HG02870 (cell line): ENCODE measurements around the gene ALPK3.

ENCODE experiments used
- ATAC-seq: cut with Tn5 transposase; IDR thresholded peaks from one replicate; pipeline ENCODE4 v1.9.1; 2021; ENCODE audit warnings: mild to moderate bottlenecking, moderate library complexity; ENCODE audit not compliant: unreplicated experiment

Gene ALPK3, protein sequence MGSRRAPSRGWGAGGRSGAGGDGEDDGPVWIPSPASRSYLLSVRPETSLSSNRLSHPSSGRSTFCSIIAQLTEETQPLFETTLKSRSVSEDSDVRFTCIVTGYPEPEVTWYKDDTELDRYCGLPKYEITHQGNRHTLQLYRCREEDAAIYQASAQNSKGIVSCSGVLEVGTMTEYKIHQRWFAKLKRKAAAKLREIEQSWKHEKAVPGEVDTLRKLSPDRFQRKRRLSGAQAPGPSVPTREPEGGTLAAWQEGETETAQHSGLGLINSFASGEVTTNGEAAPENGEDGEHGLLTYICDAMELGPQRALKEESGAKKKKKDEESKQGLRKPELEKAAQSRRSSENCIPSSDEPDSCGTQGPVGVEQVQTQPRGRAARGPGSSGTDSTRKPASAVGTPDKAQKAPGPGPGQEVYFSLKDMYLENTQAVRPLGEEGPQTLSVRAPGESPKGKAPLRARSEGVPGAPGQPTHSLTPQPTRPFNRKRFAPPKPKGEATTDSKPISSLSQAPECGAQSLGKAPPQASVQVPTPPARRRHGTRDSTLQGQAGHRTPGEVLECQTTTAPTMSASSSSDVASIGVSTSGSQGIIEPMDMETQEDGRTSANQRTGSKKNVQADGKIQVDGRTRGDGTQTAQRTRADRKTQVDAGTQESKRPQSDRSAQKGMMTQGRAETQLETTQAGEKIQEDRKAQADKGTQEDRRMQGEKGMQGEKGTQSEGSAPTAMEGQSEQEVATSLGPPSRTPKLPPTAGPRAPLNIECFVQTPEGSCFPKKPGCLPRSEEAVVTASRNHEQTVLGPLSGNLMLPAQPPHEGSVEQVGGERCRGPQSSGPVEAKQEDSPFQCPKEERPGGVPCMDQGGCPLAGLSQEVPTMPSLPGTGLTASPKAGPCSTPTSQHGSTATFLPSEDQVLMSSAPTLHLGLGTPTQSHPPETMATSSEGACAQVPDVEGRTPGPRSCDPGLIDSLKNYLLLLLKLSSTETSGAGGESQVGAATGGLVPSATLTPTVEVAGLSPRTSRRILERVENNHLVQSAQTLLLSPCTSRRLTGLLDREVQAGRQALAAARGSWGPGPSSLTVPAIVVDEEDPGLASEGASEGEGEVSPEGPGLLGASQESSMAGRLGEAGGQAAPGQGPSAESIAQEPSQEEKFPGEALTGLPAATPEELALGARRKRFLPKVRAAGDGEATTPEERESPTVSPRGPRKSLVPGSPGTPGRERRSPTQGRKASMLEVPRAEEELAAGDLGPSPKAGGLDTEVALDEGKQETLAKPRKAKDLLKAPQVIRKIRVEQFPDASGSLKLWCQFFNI (N-terminal part only)

DNA sequence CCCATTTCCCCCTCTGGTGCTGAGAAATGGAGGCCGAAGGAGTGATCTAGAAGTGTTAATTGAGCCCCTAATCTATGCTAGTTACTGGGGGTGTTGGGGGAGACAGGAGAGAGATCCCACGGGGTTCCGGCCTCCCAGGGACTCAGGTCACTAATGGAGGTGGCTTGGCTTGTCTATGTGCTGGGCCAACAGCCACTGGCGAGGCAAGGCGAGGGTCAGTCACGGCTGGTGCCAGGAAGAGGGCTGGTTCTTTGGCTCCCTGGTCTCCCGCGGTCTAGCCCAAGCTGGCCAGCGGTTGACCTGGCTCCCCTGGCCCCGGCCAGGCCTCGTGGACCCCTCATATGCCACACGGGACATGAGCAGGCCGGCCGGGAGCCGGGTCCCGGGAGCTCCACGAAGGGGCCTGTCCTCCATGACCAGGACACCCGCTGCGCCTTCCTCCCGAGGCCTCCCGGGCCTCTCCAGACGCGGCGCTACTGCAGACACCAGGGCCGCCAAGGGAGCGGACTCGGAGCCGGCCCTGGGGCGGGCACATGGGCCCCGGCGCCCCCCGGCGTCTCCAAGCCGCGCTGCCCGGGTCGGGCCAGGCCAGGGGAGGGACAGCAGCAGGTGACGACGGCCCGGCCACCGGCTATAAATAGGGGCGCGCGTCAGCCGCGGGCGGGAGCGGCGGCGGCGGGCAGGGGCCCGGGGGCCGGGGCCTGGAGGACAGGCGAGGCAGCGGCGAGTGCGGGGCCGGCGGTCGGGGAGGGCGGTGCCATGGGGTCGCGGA lies at the start of gene ALPK3:
TSS of gene ALPK3 (plus strand) at position 663 of the 772 bp plus-strand sequence. CDS start at position 760, 97 bp downstream.
- no peak for ATAC-seq

GRCh38 chr15:84772031-84772430 lies 45.1 kb upstream of the ALPK3 start:
- no peak for ATAC-seq

- ATAC-seq = no peak
Observed at GRCh38 chr15:84772467-84772866, 44.7 kb upstream of the ALPK3 start.

GRCh38 chr15:84773716-84774115 lies 43.4 kb upstream of the ALPK3 start:
- ATAC-seq = peak; percentile 53

GRCh38 chr15:84775867-84776449 lies 41.2 kb upstream of the ALPK3 start:
- no peak for ATAC-seq

GRCh38 chr15:84778194-84778593 lies 39.0 kb upstream of the ALPK3 start:
- no peak for ATAC-seq

GRCh38 chr15:84780492-84780891 lies 36.7 kb upstream of the ALPK3 start:
- ATAC-seq = no peak

DNA sequence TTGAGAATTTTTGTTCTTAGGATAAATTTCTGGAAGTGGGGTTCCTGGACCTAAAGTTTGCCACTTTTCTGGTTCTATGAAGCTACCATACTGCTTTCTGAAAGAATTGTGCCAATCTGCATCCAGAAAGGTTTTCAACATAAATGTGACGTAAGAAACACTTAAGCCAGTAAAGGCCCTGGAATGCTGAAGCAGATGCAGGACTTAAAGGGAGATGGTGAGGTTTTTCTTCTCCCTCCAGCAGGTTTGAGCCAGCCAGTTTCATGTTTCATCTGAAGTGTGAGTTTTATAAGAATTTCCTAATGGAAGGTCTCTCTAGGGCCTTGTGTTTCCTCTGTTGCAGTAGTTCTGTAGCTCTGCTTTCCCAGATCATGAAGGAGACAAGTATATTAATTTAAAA lies 35.7 kb upstream of the ALPK3 start:
- ATAC-seq = no peak

DNA sequence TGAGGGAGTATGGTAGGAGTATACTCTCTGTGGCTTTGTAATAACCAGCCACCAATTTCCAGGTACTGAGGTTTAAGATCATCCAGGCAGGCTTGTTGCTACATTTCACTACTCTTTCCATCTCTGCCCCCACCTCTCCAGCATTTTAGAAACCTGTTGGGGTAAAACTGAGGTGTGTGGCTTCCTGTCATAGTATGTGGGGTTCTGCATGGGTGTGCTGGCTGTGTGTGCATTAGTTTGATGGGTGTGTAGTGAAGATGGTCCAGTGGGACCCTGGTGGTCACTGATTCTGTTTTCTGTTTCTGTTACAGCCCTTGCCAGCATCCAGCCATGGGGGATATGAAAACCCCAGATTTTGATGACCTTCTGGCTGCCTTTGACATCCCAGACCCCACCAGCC lies 34.8 kb upstream of the ALPK3 start:
- no peak for ATAC-seq

GRCh38 chr15:84783493-84784251 lies 33.5 kb upstream of the ALPK3 start:
- ATAC-seq = no peak

- ATAC-seq = no peak
Observed at GRCh38 chr15:84784262-84784661, 32.9 kb upstream of the ALPK3 start.

GRCh38 chr15:84785053-84785452 lies 32.1 kb upstream of the ALPK3 start:
- no peak for ATAC-seq

DNA sequence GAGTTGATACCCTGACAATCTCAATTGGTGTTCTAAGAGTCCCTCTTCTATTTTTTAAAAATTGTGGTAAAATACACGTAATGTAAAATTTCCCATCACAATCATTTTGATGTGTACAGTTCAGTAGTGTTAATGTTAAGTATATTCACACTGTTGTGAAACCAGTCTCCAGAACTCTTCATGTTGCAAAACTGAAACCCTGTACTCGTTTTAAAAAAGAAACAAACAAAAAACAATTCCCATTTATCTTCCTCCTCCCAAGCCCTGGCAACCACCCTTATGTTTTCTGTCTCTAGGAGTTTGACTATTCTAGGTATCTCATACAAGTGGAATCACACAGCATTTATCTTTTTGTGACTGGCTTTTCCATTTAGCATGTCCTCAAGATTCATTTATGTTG lies 28.7 kb upstream of the ALPK3 start:
- no peak for ATAC-seq

GRCh38 chr15:84789762-84790161 lies 27.4 kb upstream of the ALPK3 start:
- no peak for ATAC-seq

GRCh38 chr15:84790676-84791075 lies 26.5 kb upstream of the ALPK3 start:
- ATAC-seq = no peak

DNA sequence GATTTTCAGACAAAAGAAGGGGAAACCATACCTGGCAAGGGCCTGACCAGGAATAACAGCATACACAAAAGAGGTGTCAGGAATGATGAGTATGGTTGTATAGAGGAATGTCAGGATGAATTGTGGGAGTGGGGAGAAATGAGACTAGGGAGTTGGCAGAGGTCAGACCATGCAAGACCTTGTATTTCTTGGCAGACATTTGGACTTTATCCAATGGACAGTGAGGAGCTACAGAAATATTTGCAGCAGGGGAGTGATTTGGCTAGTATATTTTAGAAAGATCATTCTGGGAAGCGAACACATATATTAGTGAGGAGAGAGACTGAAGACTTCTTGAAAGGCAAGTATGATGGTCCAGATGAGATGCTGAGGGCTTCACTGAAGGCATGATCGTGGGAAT lies 25.4 kb upstream of the ALPK3 start:
- no peak for ATAC-seq

DNA sequence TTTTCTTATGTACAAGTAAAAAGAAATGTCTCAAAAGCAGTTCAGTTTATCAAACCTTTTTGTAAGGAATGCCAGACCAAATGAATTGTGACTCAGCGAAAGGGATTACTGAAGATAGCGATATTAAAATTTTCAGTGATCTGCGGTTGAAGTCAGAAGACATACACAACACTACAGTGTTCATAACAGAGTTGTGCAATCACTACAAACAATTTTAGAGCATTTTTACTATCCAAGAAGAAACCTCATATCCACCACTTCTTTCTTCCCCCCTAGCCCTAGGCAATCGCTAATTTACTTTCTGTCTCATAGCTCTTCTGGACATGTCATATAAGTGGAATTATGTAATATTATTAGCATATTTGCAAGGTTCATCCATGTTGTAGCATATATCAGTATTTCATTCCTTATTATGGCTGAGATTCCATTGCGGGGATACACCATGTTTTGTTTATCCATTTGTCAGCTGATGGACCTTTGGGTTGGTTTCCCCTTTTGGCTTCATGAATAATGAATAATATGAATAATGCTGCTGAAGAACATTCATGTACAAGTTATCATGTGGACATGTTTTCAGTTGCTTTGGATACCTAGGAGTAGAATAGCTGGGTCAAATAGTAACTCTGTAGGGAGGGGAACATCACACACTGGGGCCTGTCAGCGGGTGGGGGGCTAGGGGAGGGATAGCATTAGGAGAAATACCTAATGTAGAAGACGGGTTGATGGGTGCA lies 23.6 kb upstream of the ALPK3 start:
- no peak for ATAC-seq

DNA sequence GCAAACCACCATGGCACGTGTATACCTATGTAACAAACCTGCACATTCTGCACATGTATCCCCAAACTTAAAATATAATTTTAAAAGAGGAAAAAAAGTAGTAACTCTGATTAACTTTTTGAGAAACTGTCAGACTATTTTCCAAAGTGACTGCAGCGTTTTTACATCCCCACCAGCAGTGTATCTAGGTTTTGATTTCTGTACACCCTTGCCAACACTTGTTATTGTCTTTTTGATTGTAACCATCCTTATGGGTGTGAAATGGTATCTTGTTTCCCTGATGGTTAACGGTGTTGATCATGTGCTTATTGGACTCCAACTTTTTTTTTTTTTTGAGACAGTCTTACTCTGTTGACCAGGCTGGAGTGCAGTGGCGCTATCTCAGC lies 23.0 kb upstream of the ALPK3 start:
- ATAC-seq = no peak

DNA sequence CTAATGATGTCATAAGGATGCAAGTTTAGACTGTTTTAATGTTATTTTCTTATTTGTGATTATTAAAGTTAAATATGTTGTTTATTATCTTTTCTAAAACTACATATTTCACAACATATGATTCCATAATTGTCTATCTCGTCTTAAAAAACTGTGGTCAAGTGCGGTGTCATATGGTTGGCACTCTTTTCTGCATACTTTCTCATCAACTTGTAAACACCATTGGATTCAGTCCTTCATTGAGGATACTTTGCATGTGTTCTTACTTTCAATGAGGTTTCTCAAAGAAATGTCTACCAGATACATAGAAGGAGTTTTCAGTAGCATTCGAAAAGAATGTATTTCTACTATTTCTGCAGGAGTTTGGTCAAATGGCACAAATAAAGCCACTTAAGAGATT lies 22.0 kb upstream of the ALPK3 start:
- no peak for ATAC-seq
